ENCODE measurements around the gene MAP2K3. TPM values are rescaled to one million over a fixed set of nuclear protein-coding genes. Genes with fewer than 3 reads are reported as not detected.
"Not testable (repeated sequence)": the region's sequence is repeated elsewhere in the genome, so short reads cannot be mapped to it uniquely, and the experiment has no call there.

Gene MAP2K3
- polyA plus RNA-seq, 1 donor = 22.0 TPM

DNA sequence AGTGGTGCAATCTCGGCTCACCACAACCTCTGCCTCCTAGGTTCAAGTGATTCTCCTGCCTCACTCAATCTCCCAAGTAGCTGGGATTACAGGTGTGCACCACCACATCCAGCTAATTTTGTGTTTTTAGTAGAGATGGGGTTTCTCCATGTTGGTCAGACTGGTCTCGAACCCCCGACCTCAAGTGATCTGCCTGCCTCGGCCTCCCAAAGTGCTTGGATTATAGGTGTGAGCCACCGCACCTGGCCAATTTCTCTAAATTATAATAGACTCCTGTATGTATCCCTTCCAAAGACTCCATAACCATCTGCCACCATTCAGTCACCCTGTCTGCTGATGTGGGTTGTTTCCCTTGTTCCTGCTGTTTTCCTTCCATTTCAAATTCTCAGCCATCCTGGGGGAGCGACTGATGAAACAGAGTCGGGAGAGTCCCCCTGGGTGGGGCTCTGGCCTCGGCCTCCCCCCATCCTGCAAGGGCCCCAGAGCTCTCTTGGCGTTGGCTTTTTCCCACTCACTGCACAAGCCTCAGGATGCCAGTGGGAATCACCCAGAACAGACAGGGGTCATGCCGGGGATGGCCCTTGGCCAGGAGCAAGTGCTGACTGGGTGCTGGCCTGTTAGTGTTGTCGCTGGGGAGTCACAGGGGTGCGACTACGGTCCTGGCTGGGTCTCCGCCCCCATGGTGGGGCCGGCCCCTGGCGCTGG, 25.7 kb downstream of the MAP2K3 start:
- DNase-seq (ENCODE audit: low read depth) = not testable (repeated sequence)

DNA sequence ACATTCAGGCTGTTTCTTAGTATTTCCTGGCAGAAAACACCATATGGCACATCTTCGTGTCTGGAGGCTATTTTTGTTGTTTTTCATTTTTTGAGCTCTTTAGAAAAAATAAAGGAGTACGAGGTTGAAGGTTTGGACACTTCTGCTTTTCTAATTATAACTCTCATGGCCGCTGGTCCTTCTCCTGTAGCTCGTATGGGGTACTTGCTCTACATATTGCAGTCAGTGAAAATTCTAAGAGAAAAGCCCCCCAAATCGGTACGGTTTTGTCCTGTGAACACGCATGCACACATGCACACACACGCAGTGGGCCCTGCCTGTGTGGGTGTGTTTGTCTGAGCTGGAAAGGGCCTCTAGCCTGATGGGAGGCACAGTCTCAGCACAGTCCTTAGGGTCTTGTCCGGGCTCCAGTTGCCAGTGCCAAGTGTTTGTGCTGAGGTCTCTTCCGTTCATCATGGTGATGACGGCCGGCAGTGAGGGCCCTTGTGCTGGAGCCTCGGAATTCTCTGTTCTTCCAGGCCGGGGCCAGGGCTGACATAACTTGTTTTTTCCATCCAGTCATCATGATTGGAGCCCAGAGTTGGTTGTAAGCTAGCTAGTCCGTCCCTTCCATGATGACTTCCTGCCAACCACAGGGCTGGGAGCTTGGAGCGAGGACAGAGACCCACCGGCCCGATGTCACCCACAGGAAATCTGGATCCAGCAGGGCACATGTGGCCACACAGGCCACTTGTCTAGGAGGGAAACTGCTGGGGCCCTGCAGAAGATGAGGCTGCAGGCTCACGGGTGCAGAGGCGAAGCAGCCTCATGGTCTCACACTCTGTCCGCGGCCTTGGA, 26.5 kb downstream of the MAP2K3 start:
- DNase-seq (ENCODE audit: low read depth) = not testable (repeated sequence)

DNA sequence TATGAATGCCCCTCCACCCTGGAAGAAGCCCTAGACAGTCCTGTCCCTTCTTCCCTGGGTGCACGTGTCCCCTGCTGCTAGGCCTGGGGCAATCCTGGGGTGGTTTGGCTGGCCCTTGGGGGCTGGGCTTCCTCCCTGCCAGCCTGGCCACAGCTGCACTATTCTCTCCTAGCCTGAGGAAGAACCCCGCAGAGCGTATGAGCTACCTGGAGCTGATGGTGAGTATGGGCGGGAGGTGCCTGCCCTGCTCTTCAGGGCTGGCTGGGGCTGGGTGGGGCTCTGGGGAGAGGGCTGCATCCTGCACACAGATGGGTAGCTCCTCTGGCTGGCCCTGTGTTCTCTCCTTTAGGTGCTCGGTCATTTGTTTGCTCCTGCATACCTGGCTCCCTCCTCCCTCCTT, 28.8 kb downstream of the MAP2K3 start:
- DNase-seq (ENCODE audit: low read depth) = no peak

DNA sequence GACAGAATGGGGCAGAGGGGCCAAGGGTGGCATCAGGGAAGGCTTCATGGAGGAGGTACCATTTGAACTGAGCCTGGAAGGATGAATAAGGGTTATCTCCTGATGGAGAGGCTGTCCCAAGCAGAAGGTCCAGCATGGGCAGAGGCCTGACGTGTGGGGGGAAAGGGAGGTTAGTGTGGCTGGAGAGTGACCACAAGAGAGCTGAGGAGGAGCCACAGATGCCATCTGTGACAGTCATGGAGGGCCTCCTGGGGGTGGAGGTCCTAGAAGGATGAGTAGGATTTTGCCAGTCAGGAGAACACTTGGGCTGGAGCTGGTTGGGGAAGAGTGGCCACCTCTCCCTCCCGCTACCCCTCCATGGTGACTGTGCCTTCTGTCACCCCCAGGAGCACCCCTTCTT, 29.2 kb downstream of the MAP2K3 start:
- not testable (repeated sequence) for DNase-seq (ENCODE audit: low read depth)

DNA sequence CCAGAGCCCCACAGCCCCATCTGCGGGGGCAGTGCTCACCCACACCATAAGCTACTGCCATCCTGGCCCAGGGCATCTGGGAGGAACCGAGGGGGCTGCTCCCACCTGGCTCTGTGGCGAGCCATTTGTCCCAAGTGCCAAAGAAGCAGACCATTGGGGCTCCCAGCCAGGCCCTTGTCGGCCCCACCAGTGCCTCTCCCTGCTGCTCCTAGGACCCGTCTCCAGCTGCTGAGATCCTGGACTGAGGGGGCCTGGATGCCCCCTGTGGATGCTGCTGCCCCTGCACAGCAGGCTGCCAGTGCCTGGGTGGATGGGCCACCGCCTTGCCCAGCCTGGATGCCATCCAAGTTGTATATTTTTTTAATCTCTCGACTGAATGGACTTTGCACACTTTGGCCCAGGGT, 29.8 kb downstream of the MAP2K3 start:
- DNase-seq (ENCODE audit: low read depth) = not testable (repeated sequence)

DNA sequence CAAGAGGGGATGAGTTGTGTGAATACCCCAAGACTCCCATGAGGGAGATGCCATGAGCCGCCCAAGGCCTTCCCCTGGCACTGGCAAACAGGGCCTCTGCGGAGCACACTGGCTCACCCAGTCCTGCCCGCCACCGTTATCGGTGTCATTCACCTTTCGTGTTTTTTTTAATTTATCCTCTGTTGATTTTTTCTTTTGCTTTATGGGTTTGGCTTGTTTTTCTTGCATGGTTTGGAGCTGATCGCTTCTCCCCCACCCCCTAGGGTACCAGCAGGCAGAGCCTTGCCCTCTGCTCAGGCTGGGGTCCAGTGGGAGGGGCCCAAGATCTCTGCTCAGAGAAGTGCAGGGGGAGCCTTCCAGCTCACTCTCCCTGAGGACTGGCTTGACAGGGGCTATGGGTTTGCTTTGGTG, 30.2 kb downstream of the MAP2K3 start:
- DNase-seq (ENCODE audit: low read depth) = not testable (repeated sequence)

DNA sequence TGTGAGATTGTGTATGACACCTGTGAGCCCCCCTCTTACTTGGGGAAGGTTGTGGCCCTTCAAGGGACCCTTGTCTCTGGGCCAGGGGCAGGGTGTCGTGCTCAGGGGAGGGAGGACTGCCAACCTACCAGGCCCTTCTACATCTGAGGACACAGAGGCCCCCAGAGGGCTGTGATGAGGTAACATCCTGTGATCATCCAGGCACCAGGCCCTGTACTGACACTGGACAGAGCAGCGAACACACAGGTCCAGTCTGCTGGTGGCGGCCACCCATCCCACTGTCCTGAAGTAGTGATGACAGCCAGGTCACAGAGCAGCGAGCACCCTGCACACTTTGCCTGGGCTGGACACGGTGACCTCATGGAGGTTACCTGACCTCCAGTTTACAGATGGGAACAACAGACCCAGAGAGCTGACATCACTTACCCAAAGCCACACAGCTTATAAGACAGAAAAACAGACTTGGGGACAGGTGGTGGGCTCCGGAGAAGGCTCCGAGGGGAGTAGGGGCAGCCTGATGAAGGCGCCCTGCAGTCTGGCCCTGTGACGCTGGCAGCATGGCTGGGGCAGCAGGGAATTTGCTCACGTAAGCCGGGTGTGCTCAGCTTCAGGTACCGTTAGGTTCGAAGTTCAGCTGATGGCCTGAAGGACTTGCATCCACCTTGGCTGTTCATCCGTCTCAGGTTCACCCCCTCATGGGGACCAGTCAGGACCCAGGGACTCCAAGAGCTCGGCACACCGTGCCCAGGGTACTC, 30.9 kb downstream of the MAP2K3 start:
- DNase-seq (ENCODE audit: low read depth) = not testable (repeated sequence)

DNA sequence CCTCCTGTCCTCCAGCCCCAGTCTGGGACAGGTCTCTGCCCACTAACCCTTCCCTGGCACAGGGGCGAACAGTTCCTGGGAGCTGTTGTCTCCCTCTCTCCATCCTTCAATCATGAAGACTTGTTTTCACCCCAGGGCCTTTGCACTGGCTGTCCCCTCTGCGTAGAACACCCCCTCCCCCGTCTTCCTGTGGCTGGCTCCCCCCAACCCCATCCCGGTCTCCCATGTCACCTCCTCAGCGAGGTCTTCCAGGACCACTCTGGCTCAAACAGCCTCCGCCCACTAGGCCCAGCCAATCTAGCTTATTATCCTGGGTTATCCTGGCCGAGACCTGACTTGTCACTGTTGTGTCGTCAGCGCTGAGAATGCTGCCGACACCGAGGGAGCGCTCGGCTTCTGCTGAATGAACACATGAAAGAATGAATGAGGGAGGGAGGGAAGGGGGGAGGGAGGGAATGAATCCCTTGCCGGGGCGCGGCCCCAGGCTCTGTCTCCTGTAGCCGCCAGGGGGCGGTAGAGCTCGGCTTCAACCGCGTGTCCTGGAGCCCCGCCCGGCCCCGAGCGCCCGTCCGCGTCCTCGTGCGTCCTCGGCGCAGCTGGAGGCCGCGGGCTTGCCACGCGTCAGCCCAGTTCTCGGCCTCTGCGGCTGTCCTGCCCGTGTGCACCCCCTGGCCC, 31.8 kb downstream of the MAP2K3 start:
- not testable (repeated sequence) for DNase-seq (ENCODE audit: low read depth)

DNA sequence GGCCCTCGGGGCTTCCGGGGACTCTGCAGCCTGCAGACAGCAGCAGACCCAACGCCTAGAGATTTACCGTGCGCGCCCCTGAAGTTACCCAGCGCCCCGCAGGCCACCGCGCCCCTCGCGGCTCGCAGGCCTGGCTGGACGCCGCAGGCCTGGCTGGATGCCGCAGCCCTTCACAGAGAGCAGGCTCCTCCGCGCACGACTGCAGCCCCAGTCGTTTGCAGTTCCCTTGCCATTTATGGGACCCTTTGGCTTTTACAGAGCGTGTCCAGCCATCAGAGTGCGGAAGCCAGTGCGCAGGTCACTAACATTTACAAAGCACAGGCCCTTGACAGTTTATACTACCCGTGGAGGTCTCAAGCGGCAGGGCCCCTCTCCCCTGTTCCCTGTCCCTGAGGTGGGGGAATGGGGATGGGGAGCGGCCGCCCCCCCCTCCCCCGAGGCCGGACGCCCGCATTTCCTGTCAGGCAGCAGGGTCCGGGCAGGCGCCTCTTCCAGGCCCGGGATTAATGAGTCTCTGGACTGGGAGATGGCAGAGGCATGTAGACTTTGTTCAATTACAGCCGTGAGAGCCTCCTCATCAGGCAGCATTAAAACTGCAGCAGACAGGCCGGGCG, 32.5 kb downstream of the MAP2K3 start:
- DNase-seq (ENCODE audit: low read depth) = not testable (repeated sequence)

DNA sequence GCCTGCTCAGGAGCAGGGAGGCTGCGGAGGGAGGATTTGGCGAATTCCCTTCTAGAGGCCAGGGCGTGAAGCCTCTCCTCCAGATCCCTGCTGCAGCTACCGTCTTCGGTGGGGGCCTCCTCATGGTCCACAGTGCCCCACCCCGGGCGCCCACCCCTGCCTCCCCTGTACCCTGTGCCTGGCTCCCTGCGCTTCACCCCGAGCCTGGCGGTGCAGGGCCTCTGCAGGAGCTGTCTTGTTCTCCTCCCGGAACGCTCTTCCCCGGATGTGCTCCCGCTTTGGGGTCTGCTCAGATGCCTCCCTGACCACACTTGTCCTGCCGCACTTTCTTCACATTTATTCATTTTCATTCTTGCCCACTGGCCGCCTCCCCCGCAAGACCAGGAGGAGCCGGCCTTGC, 33.3 kb downstream of the MAP2K3 start:
- DNase-seq (ENCODE audit: low read depth) = not testable (repeated sequence)

DNA sequence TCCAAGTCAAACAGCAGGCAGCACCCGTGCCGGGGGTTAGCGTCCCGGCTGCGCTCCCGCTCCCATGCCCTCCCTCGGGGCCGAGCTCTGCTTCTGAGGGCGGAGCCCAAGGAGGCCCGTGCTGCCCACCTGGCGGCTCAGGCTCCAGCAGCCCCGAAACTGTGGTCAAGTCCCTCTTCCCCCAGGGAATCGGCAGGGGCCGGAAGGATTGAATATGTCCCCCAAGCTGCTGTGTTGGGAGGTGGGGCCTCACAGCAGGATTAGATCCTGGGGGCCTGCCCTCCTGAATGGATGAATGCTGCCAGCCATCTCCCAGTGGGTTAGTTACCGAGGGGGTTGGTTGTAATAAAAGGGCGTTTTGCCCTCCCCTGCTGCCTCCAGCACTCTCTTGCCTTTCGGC, 33.9 kb downstream of the MAP2K3 start:
- DNase-seq (ENCODE audit: low read depth) = no peak

DNA sequence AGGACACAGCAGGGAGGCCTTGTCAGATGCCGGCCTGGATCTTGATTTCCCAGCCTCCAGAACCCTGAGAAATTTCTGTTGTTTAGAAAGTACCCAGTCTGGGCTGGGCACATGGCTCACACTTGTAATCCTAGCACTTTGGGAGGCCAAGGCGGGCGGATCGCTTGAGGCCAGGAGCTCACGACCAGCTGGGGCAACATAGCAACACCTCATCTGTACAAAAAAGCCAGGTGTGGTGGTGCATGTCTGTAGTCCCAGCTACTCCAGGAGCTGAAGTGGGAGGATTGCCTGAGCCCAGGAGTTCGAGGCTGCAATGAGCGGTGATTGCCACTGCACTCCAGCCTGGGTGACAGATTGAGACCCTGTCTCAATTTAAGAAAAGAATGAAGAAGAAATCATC, 34.3 kb downstream of the MAP2K3 start:
- DNase-seq (ENCODE audit: low read depth) = not testable (repeated sequence)

DNA sequence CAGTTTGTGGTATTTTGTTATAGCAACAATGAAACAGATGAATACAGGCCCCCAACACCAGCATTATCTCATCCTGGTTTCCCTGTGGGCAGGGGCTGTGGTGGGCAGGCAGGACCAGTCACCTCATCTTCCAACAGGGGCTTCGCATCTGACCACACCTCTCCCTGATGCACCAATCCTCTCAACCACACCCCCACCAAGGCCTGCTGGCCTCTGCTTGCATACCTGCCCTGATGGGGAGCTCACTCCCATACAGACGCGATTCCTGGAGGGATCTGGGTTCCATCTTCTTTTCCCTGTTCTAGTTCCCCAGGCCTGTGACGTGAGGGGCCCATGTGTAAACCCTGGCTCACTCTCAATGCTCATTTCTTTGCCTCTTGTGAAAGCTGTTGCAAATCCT, 34.7 kb downstream of the MAP2K3 start:
- DNase-seq (ENCODE audit: low read depth) = not testable (repeated sequence)

DNA sequence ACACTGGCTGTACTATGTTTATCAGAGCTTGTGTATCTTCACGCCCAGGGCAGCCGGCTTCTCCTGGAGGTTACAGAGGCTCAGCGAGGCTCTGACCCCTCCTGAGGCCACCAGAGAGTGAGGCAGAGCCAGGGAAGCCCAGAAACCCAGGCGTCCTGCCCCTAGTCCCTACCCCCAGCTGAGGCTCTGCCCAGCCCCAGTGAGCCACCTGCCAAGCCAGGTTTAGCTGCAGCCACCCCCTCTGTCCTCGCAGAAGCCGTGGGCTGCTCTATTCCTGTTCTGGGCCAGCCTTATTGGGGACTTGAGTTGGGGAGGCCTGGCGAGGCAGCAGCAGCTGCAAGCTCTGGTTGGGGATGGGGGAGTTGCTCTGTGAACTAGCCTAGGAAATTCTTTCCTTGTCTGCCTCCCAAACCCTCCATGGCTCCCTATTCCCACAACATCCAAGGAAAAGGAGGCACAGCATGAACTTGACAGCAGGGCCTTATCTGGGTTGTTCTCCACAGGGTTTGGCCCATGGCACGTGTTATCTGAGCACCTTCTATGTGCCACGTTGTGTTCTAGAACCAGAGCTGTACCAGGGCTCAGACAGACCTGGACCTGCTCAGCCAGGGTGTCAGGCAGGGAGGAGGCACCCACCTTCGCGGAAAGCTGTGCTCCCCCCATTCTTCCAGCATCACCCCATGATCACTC, 35.3 kb downstream of the MAP2K3 start:
- DNase-seq (ENCODE audit: low read depth) = not testable (repeated sequence)

DNA sequence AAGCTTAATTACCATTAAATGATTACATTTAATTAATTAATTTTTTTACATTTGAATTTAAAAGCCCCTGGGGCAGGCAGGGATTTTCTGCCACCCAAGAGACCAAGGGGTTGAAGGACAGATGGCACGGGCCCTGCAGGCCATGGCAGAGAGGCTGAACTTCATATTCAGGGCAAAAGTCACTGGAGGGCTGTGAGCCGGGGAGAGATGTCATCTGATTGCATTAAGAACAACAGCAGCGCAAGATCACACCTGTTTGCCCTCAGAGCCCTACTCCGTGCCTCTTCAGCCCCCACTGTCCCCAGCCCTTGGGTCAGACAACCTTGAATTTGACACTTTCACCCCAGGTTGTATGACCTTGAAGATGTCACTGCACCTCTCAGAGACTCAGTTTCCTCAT, 35.9 kb downstream of the MAP2K3 start:
- DNase-seq (ENCODE audit: low read depth) = not testable (repeated sequence)

DNA sequence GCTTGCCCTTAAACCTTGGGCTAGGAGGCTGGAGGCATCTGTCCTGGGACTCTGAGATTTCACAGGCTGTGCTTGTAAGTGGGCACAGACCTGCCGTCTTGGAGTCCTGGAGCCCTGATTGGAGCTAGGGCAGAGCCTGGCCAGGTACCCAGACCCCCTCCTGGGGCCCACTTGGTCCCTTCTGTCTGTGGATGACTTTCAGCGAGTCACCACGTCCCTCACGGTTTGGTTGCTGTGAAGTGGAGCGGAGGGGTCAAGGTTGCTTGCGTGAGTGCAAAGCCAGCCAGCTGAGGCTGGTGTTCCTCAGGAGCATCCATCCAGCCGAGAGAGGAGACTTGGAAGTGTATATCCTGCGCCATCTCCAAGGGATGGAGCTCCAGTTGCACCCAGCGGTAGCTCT, 36.5 kb downstream of the MAP2K3 start:
- not testable (repeated sequence) for DNase-seq (ENCODE audit: low read depth)

DNA sequence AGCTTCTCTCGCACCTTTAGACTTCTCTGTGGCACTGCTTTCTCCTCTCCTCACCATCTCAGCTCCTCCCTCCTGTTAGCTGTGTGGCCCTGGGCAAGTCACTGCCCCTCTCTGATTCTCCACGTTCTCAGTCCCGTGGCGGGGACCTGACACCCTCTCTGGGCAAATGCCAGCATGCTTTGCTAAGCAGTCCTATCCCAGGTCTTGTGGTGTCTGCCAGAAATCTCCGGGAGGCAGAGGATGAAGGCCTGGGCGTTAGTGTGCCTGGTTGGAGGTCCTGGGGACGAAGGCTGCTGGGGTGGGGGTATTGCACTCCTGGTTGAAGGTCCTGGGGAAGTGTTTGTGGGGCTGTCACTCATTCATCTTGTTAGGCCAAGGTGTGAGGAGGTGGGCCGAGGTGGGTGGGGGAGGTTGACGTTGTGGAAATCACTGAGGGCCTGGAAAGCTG, 37.3 kb downstream of the MAP2K3 start:
- DNase-seq (ENCODE audit: low read depth) = not testable (repeated sequence)

DNA sequence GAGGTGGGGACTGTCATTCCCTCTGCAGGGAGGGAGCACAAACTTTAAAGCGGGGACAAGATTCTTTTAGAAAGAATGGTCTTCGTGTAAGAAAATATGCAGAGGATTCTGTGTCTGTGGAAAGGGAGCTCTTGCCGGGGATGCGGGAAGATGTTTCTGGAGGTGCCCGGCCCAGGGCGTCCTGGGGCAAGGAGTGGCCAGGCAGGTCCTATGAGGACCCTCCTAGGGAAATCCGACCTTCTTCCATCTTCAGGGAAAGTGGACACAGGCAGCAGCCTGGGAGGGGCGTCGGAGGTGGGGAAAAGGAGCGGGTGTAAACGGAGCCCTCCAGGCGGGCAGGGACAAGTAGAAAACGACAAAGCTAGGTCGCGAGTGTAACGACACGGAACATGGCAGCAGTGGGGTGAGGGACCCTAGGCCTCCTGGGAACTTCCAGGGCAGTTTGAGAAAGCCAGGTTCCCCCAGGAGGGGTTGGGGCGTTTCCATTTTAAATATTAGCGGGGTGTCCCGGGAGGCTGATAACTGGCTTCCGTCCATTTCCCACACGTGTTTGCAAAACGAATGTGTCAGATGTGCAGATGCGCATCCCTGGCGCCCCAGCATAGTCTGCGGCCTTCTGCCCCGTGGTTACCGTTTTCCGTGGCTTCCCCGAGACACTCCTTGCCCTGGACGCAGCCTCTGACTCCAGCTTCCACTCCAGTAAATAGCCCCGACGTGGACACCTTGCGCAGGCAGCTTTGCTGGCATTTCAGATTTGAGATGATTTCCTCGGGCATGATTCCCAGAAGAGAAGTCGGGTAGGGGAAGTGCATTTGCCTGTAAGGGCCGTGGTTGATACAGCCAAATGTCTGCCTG, 39.0 kb downstream of the MAP2K3 start:
- DNase-seq (ENCODE audit: low read depth) = not testable (repeated sequence)

DNA sequence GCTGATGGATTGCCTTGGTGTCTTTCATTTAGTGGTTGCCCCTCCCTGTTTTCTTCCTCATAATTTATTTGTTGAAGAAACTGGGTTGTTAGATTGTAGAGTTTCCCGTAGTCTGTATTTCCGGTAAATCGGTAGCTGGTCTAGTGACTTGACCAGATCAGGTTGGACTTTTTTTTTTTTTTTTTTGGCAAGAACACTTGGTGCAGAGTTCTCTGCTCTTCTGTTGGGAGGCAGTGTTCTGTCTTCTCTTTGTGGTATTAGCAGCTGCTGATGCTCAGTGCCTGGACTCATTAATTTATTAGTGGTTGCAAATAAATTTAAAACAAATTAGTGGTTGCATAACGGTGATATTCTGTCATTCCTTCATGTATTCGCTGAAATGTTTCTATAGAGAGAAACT, 40.2 kb downstream of the MAP2K3 start:
- not testable (repeated sequence) for DNase-seq (ENCODE audit: low read depth)
